ENCODE measurements around the gene ARHGAP30. TPM values are rescaled to one million over a fixed set of nuclear protein-coding genes. Genes with fewer than 3 reads are reported as not detected.
A peak's percentile ranks its signal among the peaks of the same experiment; 100 is the strongest.

ARHGAP30 gene
- total and polyA plus RNA-seq, 2 of the 8 experiments (the other 6 are each of a cell fraction or from before 2014, with no cell fraction given): 0.27 to 0.39 TPM

- Histone ChIP-seq H2BK120ac (replicated peaks; ENCODE audit: low read depth, low read length) (no peak within 1 kb of the TSS), H3K9ac (replicated peaks in 1 of 4; ENCODE audit: extremely low read depth in 1 of 4, low read depth in 3 of 4, low read length in 3 of 4) (peak within 1 kb of the TSS; percentile 86 to 96 (median 88)), H4K91ac (replicated peaks; ENCODE audit: insufficient read length, low read length) (peak within 1 kb of the TSS; percentile 37), H4K20me1 (replicated peaks in 1 of 2; ENCODE audit: control insufficient read depth in 1 of 2, insufficient read depth in 2 of 2, low read length in 2 of 2) (peaks cover 0 to 8% of the 10 kb centered on the region in 2 experiments), H3K23ac (ENCODE audit: insufficient read length) (peak within 1 kb of the TSS; percentile 66), H3K9me3 (ENCODE audit: insufficient read depth in 2 of 2, low read depth in 1 of 2, low read length in 1 of 2) (no peaks in the 10 kb centered on the region), H2BK20ac (ENCODE audit: low read length) (0 out of 2 replicates have a peak within 1 kb of the TSS, but pooled peaks have one; percentile 52), H3K56ac (replicated peaks; ENCODE audit: insufficient read length, low read depth, low read length) (peak within 1 kb of the TSS; percentile 83), H3K4ac (replicated peaks; ENCODE audit: insufficient read length, low read depth, low read length) (no peak within 1 kb of the TSS), H4K8ac (ENCODE audit: extremely low read depth, insufficient read depth, low read length) (peak within 1 kb of the TSS; percentile 97; the same call in 1 of the 2 replicates), H3K4me3 (ENCODE audit: extremely low read depth in 1 of 4, insufficient read depth in 2 of 4, low read depth in 3 of 4, low read length in 4 of 4) (peak within 1 kb of the TSS; percentile 84 to 99 (median 93)), H3K27ac (ENCODE audit: low read depth, low read length) (peak within 1 kb of the TSS; percentile 85), H3K79me2 (ENCODE audit: control insufficient read depth in 1 of 2, insufficient read depth in 2 of 2, low read length in 2 of 2) (peaks cover 4 to 54% of the 10 kb centered on the region in 2 experiments; a peak in 3 of 4 replicates), H3K18ac (ENCODE audit: extremely low read depth, low read length) (peak within 1 kb of the TSS; percentile 19; the same call in 1 of the 2 replicates), H2AFZ (ENCODE audit: low read length) (peak within 1 kb of the TSS; percentile 37; the same call in 1 of the 2 replicates), H2BK15ac (ENCODE audit: low read length) (peak within 1 kb of the TSS; percentile 82; the same call in 1 of the 2 replicates), H3K23me2 (ENCODE audit: low read depth, low read length) (peaks cover 12% of the 10 kb centered on the region), H3K36me3 (ENCODE audit: control insufficient read depth in 2 of 4, insufficient read depth in 4 of 4, low read length in 3 of 4) (peaks cover 13 to 35% (median 26%) of the 10 kb centered on the region in 4 experiments), H3K27me3 (replicated peaks in 1 of 4; ENCODE audit: control insufficient read depth in 3 of 4, extremely low read depth in 1 of 4, insufficient read depth in 3 of 4, low read length in 3 of 4) (no peaks in the 10 kb centered on the region), H2AK5ac (ENCODE audit: low read depth, low read length) (peak within 1 kb of the TSS; percentile 18; the same call in 1 of the 2 replicates), H2BK5ac (ENCODE audit: low read depth, low read length) (peak within 1 kb of the TSS; percentile 78), H4K5ac (ENCODE audit: insufficient read length, low read depth, low read length) (peak within 1 kb of the TSS; percentile 57), H3K4me1 (replicated peaks in 1 of 4; ENCODE audit: control insufficient read depth in 3 of 4, insufficient read depth in 4 of 4, low read length in 3 of 4) (peaks cover 4 to 10% (median 5%) of the 10 kb centered on the region in 4 experiments; a peak in 6 of 7 replicates), H2BK12ac (ENCODE audit: low read depth, low read length) (peak within 1 kb of the TSS; percentile 70; the same call in 1 of the 2 replicates), H3K14ac (ENCODE audit: insufficient read length) (no peak within 1 kb of the TSS), H3K4me2 (ENCODE audit: insufficient read depth in 1 of 2, low read depth in 2 of 2, low read length in 2 of 2) (peak within 1 kb of the TSS; percentile 77 to 100), H3K79me1 (ENCODE audit: low read depth, low read length) (peaks cover 15% of the 10 kb centered on the region)
- POLR2A ChIA-PET (ENCODE audit: partially characterized antibody): interaction anchor here (0.6 to 1.8 kb wide), 8 partner anchors 13 to 100 kb away, joined by 3 to 7 read pairs (median 4); partner anchors contain the start of genes B4GALT3, F11R, KLHDC9 and UFC1
- peak; percentile 72 to 96 for DNase-seq (ENCODE audit: low read depth in 1 of 2, low spot score in 2 of 2)
- CTCF ChIA-PET (ENCODE audit: partially characterized antibody): interaction anchor here (0.5 to 5.0 kb wide), 7 partner anchors 20 to 337 kb away, joined by 3 to 33 read pairs (median 4); partner anchors contain the start of gene KLHDC9
- no peak for FAIRE-seq
- WGBS, 2 experiments (ENCODE audit: extremely low coverage in 1 of 2, insufficient coverage in 1 of 2, insufficient read length in 1 of 2, insufficient replicate concordance in 2 of 2, low coverage in 1 of 2, low lambda C conversion rate in 2 of 2, missing lambda C conversion rate in 1 of 2): 2% methylated on average over 51 of the region's 58 CpGs; no CpG with 5 or more reads in 1 of the 2 experiments
- TF ChIP-seq ZNF274 (IDR thresholded peaks at IDR 0.05; ENCODE audit: borderline replicate concordance, extremely low read depth, low read length): no peak
- peak in 1 of 2 experiments; percentile 70; a peak in 2 of 3 replicates for TF ChIP-seq POLR2A (IDR thresholded peaks at IDR 0.05; ENCODE audit: control extremely low read depth in 1 of 2, low read depth in 2 of 2, low read length in 2 of 2)
- TF ChIP-seq SIN3A (conservative IDR thresholded peaks at IDR 0.05 in 1 of 2, IDR thresholded peaks at IDR 0.05 in 1 of 2; ENCODE audit: low read depth in 1 of 2, low read length in 2 of 2): peak; percentile 87 to 93; a peak in 3 of 4 replicates
- TF ChIP-seq POLR2AphosphoS5 (IDR thresholded peaks at IDR 0.05; ENCODE audit: low read depth, low read length): peak; percentile 84
- peak; percentile 21 for TF ChIP-seq KDM4A (IDR thresholded peaks at IDR 0.05; ENCODE audit: low read depth, low read length, severe bottlenecking)
- peak; percentile 70 for TF ChIP-seq TAF7 (optimal IDR thresholded peaks at IDR 0.05; ENCODE audit: borderline replicate concordance, low read depth, low read length)
- TF ChIP-seq EZH2 (IDR thresholded peaks at IDR 0.05; ENCODE audit: low read depth, low read length, severe bottlenecking): no peak
- no peak for TF ChIP-seq SUZ12 (IDR thresholded peaks at IDR 0.05; ENCODE audit: low read length)
- TF ChIP-seq ASH2L (IDR thresholded peaks at IDR 0.05; ENCODE audit: low read length): peak; percentile 91
- peak; percentile 85; the same call in 1 of the 2 replicates for TF ChIP-seq EGR1 (IDR thresholded peaks at IDR 0.05; ENCODE audit: borderline replicate concordance, low read depth, low read length)
Measured at GRCh38 chr1:161117759-161118581, 48.3 kb upstream of the ARHGAP30 start, which contains the start of the genes NIT1 and PFDN2. NIT1 (plus strand) TSS chr1:161118105; CDS start chr1:161118177, 72 bp downstream. PFDN2 (minus strand) TSS chr1:161118037; CDS start chr1:161118026, 11 bp downstream.

All from H1 (cell line).